Left forelimb (tissue), 1 donor: Measurements from ENCODE around the gene PINK1.
"Not testable (repeated sequence)": the region's sequence is repeated elsewhere in the genome, so short reads cannot be mapped to it uniquely, and the experiment has no call there.

Experiments used
- DNase-seq: peaks from one replicate; pipeline ENCODE4 v3.0.0-alpha.2; 2018; ENCODE audit warnings: low spot score

Gene PINK1

GRCh38 chr1:20645414-20645813, 12.2 kb downstream of the PINK1 start:
- DNase-seq: no peak

DNA sequence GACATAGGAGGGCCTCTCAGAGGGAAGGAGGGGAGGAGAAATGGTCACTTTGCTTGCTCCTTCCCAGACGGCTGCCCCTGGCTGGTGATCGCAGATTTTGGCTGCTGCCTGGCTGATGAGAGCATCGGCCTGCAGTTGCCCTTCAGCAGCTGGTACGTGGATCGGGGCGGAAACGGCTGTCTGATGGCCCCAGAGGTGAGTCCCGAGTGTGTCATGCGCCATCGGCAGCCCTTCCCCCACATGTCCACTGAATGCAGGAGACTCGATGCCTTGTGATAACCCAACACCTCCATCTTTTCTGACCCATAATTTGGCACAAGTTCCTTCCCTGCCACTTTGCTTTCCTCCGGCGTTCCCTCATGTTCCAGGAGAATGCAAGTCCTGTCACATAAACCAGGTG, 15.2 kb downstream of the PINK1 start:
- DNase-seq: no peak

- no peak for DNase-seq
These were observed 15.7 kb downstream of the PINK1 start for GRCh38 chr1:20648946-20649345.

- DNase-seq: no peak
These were observed 19.0 kb downstream of the PINK1 start for GRCh38 chr1:20652300-20652699.

GRCh38 chr1:20654104-20654690, 20.9 kb downstream of the PINK1 start:
- DNase-seq: no peak

DNA sequence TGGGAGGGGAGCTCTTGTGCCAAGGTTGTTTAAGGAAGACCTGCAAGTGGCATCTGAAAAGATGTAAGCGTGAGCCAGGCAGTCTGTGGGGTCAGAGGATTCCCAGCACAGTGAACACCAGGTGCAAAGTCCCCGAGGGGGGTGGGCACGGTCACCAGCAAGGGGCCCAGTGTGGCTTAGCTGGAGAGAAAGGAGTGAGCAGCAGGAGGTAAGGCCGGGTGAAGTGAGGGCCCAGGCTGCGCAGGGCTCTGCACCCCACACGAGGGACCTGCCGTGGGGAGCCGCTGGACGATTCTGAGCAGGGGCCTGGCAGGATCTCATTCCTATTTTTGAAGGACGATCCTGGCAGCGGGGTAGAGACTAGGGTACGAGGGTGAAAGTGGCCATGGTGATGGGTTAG, 23.8 kb downstream of the PINK1 start:
- no peak for DNase-seq

DNA sequence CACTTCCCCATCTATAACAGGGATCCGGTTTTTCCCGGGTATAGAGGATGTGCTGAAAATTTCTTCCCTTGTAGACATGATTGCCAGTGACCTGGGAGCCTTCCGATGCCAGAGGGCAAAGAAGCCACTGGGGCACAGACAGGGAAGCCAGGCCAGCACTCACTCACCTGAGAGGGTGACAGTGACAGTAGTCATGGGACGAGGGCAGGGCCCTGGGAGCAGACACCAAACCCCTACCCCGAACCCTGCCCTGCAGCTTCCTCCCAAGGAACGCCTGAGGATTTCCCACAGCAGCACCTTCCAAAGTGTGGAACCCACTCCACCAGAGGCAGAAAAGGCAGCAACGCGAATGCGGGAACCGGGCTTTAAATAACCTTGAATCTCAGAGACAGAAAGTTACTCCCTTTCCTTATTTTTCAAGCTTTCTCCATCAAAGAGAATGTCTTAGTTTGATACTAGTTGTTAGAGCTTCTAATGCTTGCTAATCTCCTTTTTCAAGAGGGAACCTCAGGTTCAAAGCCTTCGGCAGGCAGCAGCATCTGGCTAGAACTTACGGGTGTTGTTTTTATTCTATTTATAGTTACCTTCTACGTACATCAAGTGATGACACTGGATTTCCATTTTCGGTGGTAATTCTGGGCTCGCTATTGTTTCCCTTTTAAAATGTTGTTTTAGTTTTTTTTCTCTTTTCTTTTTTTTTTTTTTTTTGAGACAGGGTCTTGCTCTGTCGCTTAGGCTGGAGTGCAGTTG, 25.1 kb downstream of the PINK1 start:
- DNase-seq: no peak

- DNase-seq: no peak
These were observed 27.1 kb downstream of the PINK1 start for GRCh38 chr1:20660363-20660762.

- DNase-seq: no peak
These were observed 27.6 kb downstream of the PINK1 start for GRCh38 chr1:20660847-20661206.

GRCh38 chr1:20661207-20662109, 28.2 kb downstream of the PINK1 start, which contains the start of gene DDOST:
Gene DDOST, minus strand, starts transcription at chr1:20661369. Its CDS starts 19 bp downstream, at chr1:20661350.
- peak; percentile 96 for DNase-seq

DNA sequence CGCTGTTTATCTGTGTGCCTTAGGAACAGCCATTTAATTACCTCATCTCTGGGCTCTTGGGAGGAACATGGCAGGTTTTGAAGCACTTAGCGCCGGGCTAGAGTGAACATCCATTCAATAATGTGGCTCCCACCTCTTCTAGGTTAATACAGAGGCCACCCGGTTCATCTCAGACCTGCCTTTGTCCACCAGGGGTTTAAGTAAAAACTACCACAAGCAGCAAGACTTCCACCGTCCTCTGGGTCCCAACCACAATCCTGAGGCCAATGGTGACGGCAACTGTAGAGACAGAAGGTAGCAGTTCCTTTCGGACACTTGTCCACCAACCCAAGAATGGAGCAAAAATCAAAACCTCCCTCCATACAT, 28.8 kb downstream of the PINK1 start:
- no peak for DNase-seq

GRCh38 chr1:20663365-20663764, 30.1 kb downstream of the PINK1 start:
- no peak for DNase-seq

DNA sequence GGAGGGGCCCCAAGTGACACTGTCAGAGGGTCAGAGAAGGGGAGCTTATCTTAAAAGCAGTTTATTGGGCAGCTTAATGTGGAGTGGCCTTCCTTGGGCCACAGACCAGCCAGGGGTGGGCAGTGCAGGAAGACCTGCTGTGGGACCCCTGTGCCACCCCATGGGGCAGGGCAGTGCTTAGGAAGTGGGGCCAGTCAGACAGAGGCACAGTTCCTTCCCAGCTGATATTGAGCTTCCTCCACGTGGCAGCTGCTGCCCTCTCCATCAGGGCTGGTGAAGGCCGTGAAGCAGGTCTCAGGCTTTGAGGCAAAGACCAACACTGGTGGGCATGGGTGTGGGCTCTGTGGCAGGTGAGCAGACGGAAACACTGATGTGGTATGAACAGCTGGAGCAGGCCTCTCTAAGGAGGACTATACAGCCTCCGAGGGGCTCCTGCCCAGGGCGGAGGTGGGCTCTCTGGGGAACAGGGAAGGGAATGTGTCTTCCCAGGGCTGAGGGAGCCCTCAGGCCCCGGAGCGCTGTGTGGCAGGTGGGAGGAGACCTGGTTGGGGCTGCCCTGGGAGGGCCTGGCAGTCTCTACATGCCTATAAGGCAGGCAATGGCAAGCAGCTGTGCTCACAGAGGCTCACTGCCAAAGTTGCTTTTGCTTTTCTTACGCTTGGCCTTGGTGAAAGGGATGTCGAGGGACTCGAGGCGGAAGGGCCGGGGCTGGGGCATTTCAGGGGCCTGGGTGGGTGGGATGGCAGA, 30.9 kb downstream of the PINK1 start:
- DNase-seq: no peak

- no peak for DNase-seq
These were observed 32.5 kb downstream of the PINK1 start for GRCh38 chr1:20665726-20666125.

- no peak for DNase-seq
These were observed 32.9 kb downstream of the PINK1 start for GRCh38 chr1:20666146-20666545.

DNA sequence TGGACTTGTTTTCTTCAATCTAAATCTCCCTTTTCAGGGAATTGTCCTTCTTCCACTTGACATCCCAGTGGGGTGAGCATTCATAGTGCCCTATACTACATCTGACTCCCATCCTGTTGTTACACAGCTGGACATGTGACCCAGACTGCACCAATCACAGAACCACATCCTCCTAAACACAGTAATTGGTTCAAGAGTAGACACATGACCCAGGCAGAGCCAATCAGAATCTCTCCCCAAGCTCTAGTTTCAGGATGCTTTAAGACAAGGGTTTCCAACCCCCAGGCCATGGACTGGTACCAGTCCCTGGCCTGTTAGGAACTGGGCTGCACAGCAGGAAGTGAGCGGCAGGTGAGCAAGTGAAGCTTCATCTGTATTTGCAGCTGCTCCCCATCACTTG, 33.5 kb downstream of the PINK1 start:
- no peak for DNase-seq

- DNase-seq: no peak
These were observed 35.3 kb downstream of the PINK1 start for GRCh38 chr1:20668581-20668980.

DNA sequence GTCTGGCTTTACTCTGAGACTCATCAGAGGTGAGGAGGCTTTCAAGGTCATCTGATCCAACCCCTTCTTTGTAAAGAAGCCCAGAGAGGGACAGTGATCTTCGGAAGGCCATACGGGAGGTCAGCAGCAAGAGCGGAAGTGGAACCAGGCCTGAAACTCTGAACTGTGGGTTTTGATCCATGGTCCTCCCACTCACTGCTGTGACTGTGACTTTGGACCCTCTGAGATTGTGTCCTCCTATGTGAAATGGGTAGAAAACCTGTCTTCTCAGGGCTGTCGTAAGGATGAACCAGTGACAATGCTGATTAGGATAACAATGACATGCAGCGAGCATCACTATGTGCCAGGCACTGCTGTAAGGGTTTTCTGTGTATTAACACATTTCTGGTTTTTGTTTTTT, 37.7 kb downstream of the PINK1 start:
- DNase-seq: no peak

DNA sequence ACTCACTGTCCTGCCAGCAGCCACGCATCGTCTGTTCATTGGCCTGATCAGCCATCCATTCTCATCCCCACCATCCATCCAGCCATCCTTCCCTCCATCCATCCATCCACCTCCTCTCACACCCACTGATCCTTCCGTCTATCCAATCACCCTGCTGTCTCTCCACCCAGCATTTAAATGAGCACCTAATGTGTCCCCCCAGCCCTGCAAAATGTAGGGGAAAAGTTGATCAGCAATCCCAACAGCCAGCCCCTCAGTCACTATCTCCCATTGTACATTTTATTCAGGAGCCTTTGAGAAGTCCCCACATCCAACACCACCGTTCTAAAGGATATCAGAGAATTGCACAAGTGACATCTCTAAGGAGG, 39.0 kb downstream of the PINK1 start:
- no peak for DNase-seq

DNA sequence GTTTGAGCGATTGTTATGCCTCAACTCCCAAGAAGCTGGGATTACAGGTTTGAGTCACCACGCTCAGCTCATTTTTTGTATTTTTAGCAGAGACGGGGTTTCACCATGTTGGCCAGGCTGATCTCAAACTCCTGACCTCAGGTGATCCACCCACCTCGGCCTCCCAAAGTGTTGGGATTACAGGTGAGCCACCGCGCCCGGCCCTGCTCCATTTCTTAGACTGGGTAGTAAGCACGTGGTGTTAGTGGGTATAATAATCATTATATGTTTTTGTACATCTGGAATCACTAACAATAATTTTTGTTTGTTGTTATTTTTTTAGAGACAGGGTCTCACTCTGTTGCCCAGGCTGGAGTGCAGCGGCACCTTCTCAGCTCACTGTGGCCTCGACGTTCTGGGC, 40.4 kb downstream of the PINK1 start:
- DNase-seq: not testable (repeated sequence)

DNA sequence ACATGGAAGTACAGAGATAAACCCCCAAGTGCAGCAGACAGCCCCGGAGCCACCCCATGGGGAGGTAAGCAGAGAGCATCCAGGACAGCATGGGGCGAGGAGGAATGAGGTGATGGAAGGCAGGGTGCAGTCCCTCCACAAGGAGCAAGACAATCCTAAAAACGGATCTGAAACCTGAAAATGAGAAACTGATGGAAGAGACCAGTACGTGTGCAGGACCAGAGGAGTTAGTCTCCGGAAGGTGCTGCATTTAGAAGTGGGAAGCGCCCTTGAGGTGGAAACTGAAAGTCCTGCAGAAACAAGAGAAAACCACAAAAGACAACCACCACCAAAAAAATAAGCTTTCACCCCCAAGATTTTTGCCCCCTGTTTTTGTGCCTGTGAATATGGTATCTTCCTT, 45.3 kb downstream of the PINK1 start:
- no peak for DNase-seq

- no peak for DNase-seq
These were observed 47.0 kb downstream of the PINK1 start for GRCh38 chr1:20680269-20680668.
